Measurements from ENCODE around the gene KRT38. TPM values are rescaled to one million over a fixed set of nuclear protein-coding genes. Genes with fewer than 3 reads are reported as not detected.
"Not testable (repeated sequence)": the region's sequence is repeated elsewhere in the genome, so short reads cannot be mapped to it uniquely, and the experiment has no call there.

Gene KRT38
- total RNA-seq, 3 donors from 2014 or later (not counting 1 experiment from before 2014, with no cell fraction given), result not detected

DNA sequence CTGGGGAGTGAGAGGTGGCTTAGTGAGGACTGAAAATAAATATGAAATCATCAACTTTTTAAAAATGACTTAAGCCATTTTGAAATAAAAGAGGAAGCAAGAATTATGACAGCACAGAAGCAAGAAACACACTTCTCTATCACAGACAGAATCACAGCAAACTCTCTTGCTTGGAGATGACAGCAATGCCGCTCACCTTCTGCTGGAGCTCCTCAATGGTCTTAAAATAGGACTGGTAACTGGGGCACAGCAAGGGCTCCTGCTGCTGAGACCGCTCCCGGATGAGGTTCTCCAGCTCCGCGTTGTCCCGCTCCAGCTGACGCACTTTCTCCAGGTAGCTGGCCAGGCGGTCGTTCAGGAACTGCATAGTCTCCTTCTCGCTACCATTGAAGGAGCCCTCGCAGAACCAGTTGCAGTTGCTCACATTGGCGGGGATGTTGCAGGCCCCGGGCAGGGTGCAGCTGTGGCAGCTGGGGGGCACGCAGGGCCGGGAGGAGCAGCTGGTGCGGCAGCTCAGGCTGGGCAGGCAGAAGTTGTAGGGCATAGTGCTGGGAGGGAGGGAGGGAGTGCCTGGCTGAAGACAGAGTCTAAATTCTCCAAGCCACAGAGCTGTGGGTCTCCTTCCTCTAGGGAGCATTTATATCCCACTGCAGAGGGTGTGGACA lies 43.7 kb downstream of the KRT38 start, which contains the start of gene KRT31:
KRT31 (minus strand) TSS at position 613 of the 665 bp plus-strand sequence; CDS start at position 544, 69 bp downstream.
- peaks cover 13 to 17% of the 10 kb centered on the region in 2 donors for H3K27me3 Mint-ChIP-seq (ENCODE audit: low read depth in 2 of 2)
- H3K4me3 Mint-ChIP-seq, result no peak within 1 kb of the TSS
- no peaks in the 10 kb centered on the region for H3K36me3 Mint-ChIP-seq
- no peaks in the 10 kb centered on the region for H3K27me3 ChIP-seq (ENCODE audit: control insufficient read depth, insufficient read depth, low read length)
- TF ChIP-seq CTCF (IDR thresholded peaks at IDR 0.05), result no peak
- H3K27ac Mint-ChIP-seq, result no peak within 1 kb of the TSS
- H3K4me1 ChIP-seq (ENCODE audit: control insufficient read depth, insufficient read depth, low read length), result no peaks in the 10 kb centered on the region
- no peak within 1 kb of the TSS for H3K27ac ChIP-seq (ENCODE audit: low read length)
- no peaks in the 10 kb centered on the region for H3K9me3 Mint-ChIP-seq
- ATAC-seq (no peak), DNase-seq (no peak)
- 86% methylated on average over 16 of the region's 16 CpGs for WGBS (ENCODE audit: insufficient coverage)
- no peaks in the 10 kb centered on the region for H3K4me1 Mint-ChIP-seq
- intact Hi-C loops (cut with micrococcal nuclease), result no loop called here
- no peak within 1 kb of the TSS for H3K4me3 ChIP-seq (ENCODE audit: low read length)
- no peaks in the 10 kb centered on the region for H3K36me3 ChIP-seq (ENCODE audit: control insufficient read depth, insufficient read depth, low read length)
- H3K9me3 ChIP-seq (ENCODE audit: control insufficient read depth, insufficient read depth, low read length), result no peaks in the 10 kb centered on the region

DNA sequence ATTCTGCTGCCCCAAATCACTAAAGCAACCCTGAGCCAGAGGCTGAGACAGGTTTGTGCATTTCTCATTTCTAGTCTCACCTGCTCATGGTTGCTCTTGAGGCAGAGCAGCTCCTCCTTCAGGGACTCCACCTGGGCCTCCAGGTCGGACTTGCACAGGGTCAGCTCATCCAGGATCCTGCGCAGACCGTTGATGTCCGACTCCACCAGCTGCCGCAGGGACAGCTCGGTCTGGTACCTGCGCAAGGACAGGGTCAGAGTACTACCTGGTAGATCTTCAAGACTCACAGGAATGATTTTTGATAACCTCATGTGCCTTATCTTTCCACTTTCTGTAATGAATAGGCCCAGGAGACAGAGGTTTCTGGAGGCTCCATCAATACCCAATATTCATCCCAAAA lies 44.4 kb downstream of the KRT38 start:
- ATAC-seq (no peak), DNase-seq (no peak)
- no peaks in the 10 kb centered on the region for H3K27me3 ChIP-seq (ENCODE audit: control insufficient read depth, insufficient read depth, low read length)
- no peaks in the 10 kb centered on the region for H3K9me3 ChIP-seq (ENCODE audit: control insufficient read depth, insufficient read depth, low read length)
- Mint-ChIP-seq H3K9me3 (no peaks in the 10 kb centered on the region), H3K36me3 (no peaks in the 10 kb centered on the region), H3K27me3 (ENCODE audit: low read depth in 2 of 2) (peaks cover 14 to 24% of the 10 kb centered on the region in 2 donors), H3K4me3 (no peak overlapping the region), H3K4me1 (no peaks in the 10 kb centered on the region), H3K27ac (no peak overlapping the region)
- WGBS (ENCODE audit: insufficient coverage), result 94% methylated on average over 7 of the region's 7 CpGs
- H3K27ac ChIP-seq (ENCODE audit: low read length), result no peak overlapping the region
- H3K4me1 ChIP-seq (ENCODE audit: control insufficient read depth, insufficient read depth, low read length), result no peaks in the 10 kb centered on the region
- no peak for TF ChIP-seq CTCF (IDR thresholded peaks at IDR 0.05)
- intact Hi-C loops (cut with micrococcal nuclease), result no loop called here
- no peak overlapping the region for H3K4me3 ChIP-seq (ENCODE audit: low read length)
- H3K36me3 ChIP-seq (ENCODE audit: control insufficient read depth, insufficient read depth, low read length), result no peaks in the 10 kb centered on the region

- WGBS (ENCODE audit: insufficient coverage), result 93% methylated on average over 1 of the region's 1 CpG
Observed at GRCh38 chr17:41395611-41396010, 45.2 kb downstream of the KRT38 start.

DNA sequence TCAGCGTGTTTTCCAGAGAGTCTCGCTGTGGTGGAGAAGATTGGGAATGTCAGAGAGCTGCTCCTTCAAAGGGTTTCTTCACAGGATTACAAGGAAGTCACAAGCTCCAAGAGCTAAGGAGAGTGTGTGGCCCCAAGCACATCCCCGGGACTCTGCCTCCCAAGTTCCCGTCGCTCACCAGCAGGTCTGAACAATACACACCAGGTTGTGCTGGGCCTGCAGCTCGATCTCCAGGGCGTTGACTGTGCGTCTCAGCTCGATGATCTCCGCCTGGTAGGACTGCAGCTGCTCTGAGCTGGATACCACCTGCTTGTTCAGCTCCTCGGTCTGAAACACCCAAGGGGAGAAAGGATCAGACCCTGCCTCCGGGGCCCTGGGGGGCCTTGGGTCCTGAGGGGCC lies 45.7 kb downstream of the KRT38 start:
- H3K4me3 Mint-ChIP-seq; ATAC-seq; H3K27me3 ChIP-seq (ENCODE audit: control insufficient read depth, insufficient read depth, low read length); H3K9me3 ChIP-seq (ENCODE audit: control insufficient read depth, insufficient read depth, low read length); intact Hi-C loops (cut with micrococcal nuclease); H3K27ac Mint-ChIP-seq; H3K4me1 Mint-ChIP-seq; H3K4me3 ChIP-seq (ENCODE audit: low read length); H3K27ac ChIP-seq (ENCODE audit: low read length); DNase-seq; H3K4me1 ChIP-seq (ENCODE audit: control insufficient read depth, insufficient read depth, low read length); H3K36me3 ChIP-seq (ENCODE audit: control insufficient read depth, insufficient read depth, low read length); H3K9me3 Mint-ChIP-seq; H3K36me3 Mint-ChIP-seq: not testable (repeated sequence)
- peaks cover 10 to 21% of the 10 kb centered on the region in 2 donors for H3K27me3 Mint-ChIP-seq (ENCODE audit: low read depth in 2 of 2)
- WGBS (ENCODE audit: insufficient coverage), result 88% methylated on average over 8 of the region's 12 CpGs

More at GRCh38 chr17:41395611-41396010, 45.2 kb downstream of the KRT38 start:
- H3K9me3 ChIP-seq (ENCODE audit: control insufficient read depth, insufficient read depth, low read length), result no peaks in the 10 kb centered on the region
- Mint-ChIP-seq H3K36me3 (no peaks in the 10 kb centered on the region), H3K27ac (no peak overlapping the region), H3K4me1 (no peaks in the 10 kb centered on the region), H3K4me3 (no peak overlapping the region), H3K27me3 (ENCODE audit: low read depth in 2 of 2) (peaks cover 12 to 20% of the 10 kb centered on the region in 2 donors), H3K9me3 (no peaks in the 10 kb centered on the region)
- H3K4me3 ChIP-seq (ENCODE audit: low read length), result no peak overlapping the region
- intact Hi-C loops (cut with micrococcal nuclease), result no loop called here
- H3K36me3 ChIP-seq (ENCODE audit: control insufficient read depth, insufficient read depth, low read length), result no peaks in the 10 kb centered on the region
- DNase-seq (no peak), ATAC-seq (no peak)
- no peak overlapping the region for H3K27ac ChIP-seq (ENCODE audit: low read length)
- TF ChIP-seq CTCF (IDR thresholded peaks at IDR 0.05), result no peak
- H3K27me3 ChIP-seq (ENCODE audit: control insufficient read depth, insufficient read depth, low read length), result no peaks in the 10 kb centered on the region
- H3K4me1 ChIP-seq (ENCODE audit: control insufficient read depth, insufficient read depth, low read length), result no peaks in the 10 kb centered on the region

All from natural killer cell (primary cell).